ENCODE measurements around the gene RASA4B.

RASA4B gene

GRCh38 chr7:102451371-102452054 lies 66.1 kb downstream of the RASA4B start:
- TF ChIP-seq CTCF (IDR thresholded peaks at IDR 0.05; ENCODE audit: extremely low read depth, missing control alignments), result no peak
- no peak for DNase-seq (ENCODE audit: low spot score)

- DNase-seq (ENCODE audit: low spot score), result peak; percentile 63
- peak; percentile 4 for TF ChIP-seq CTCF (IDR thresholded peaks at IDR 0.05; ENCODE audit: extremely low read depth, missing control alignments)
Observed at GRCh38 chr7:102450242-102450641, 67.3 kb downstream of the RASA4B start.

GRCh38 chr7:102449136-102449535 lies 68.4 kb downstream of the RASA4B start:
- no peak for TF ChIP-seq CTCF (IDR thresholded peaks at IDR 0.05; ENCODE audit: extremely low read depth, missing control alignments)
- DNase-seq (ENCODE audit: low spot score), result no peak

GRCh38 chr7:102447311-102447710 lies 70.3 kb downstream of the RASA4B start:
- no peak for TF ChIP-seq CTCF (IDR thresholded peaks at IDR 0.05; ENCODE audit: extremely low read depth, missing control alignments)

GRCh38 chr7:102446387-102447156 lies 71.0 kb downstream of the RASA4B start:
- no peak for DNase-seq (ENCODE audit: low spot score)
- TF ChIP-seq CTCF (IDR thresholded peaks at IDR 0.05; ENCODE audit: extremely low read depth, missing control alignments), result no peak

More at GRCh38 chr7:102447311-102447710, 70.3 kb downstream of the RASA4B start:
- no peak for DNase-seq (ENCODE audit: low spot score)

- no peak for DNase-seq (ENCODE audit: low spot score)
- TF ChIP-seq CTCF (IDR thresholded peaks at IDR 0.05; ENCODE audit: extremely low read depth, missing control alignments), result no peak
Observed at GRCh38 chr7:102445674-102446071, 71.9 kb downstream of the RASA4B start.

GRCh38 chr7:102444961-102445673 lies 72.5 kb downstream of the RASA4B start:
- TF ChIP-seq CTCF (IDR thresholded peaks at IDR 0.05; ENCODE audit: extremely low read depth, missing control alignments), result no peak
- peak; percentile 83 for DNase-seq (ENCODE audit: low spot score)
